T1000 (cell line): Measurements from ENCODE around the gene PLAU.
"Not testable (repeated sequence)": the region's sequence is repeated elsewhere in the genome, so short reads cannot be mapped to it uniquely, and the experiment has no call there.

Source experiments
- DNase-seq: peaks from one replicate; lab custom pipeline; 2025; ENCODE audit warnings: mixed read lengths; lab: John Stamatoyannopoulos, UW

The PLAU gene

GRCh38 chr10:73922007-73922863 is 11.3 kb downstream of the PLAU start:
- DNase-seq = no peak

DNA sequence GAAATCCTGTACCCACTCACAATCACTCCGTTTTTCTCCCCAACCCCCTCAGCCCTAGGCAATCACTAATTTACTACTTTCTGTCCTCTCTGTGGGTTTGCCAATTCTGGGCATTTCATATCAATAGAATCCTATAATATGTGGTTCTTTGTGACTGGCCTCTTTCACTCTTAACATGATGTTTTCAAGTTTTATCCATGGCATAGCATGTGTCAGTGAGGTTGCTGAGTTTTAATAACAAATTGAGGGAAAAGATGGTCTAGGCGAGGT is 11.9 kb downstream of the PLAU start:
- no peak for DNase-seq

- no peak for DNase-seq
Measured at GRCh38 chr10:73923935-73924598, 13.1 kb downstream of the PLAU start.

- no peak for DNase-seq
Measured at GRCh38 chr10:73924935-73925334, 14.0 kb downstream of the PLAU start.

DNA sequence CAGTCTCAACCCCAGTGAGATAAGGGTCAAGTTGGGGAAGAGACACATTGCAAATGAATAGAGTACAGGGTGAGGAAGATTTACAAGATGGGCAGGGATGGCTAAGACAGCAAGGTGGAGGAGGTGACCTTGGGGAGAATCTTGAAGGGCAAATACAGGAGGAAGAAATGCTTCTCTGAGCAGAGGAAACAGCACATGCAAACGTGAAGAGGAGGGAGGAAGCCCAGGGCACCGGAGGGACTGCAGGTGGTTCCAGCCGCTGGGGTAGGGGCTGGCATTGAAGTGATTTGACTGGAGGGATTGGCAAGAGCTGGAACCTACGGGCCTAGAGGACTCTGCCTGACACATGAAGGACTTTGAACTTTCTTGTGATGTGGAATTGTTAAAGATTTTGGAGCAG is 14.6 kb downstream of the PLAU start:
- no peak for DNase-seq

- no peak for DNase-seq
Measured at GRCh38 chr10:73926152-73926764, 15.3 kb downstream of the PLAU start.

GRCh38 chr10:73930630-73931327 is 19.8 kb downstream of the PLAU start:
- not testable (repeated sequence) for DNase-seq

DNA sequence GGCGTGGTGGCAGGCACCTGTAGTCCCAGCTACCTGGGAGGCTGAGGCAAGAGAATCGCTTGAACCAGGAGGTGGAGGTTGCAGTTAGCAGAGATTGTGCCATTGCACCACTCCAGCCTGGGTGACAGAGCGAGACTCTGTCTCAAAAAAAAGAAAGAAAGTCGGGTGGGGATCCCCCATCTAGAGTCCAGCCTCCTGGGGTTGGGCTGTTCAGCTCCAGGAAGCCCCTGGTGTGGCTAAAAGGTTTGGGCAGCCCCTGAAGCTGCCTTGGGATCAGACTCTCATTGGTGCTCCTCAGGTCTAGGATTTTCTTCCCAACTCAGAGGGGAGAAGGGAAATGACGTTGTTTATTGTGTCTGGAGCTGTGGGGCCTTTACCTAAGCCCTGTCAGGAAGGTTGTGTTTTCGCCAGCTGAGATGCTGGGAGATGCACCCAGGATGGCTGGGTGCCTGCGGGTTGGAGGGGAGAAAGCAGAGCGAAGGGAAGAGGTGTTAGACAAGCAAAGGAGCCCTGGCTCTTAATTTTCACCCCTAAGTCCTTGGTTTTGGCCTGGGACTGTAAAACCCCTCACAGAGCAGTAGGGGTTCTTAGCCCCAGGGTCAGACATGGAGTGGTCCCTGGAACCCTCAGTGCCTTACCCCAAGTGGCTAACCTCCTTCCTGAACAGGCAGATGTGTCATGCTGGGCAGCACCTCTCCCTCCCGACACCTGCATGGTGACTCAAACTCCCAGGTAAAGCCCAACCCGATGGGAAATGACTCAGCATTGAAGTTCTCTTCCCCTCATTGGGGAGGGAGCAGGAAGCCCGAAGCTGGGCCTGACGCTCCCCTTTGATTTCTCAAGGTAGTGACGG is 21.1 kb downstream of the PLAU start:
- no peak for DNase-seq

DNA sequence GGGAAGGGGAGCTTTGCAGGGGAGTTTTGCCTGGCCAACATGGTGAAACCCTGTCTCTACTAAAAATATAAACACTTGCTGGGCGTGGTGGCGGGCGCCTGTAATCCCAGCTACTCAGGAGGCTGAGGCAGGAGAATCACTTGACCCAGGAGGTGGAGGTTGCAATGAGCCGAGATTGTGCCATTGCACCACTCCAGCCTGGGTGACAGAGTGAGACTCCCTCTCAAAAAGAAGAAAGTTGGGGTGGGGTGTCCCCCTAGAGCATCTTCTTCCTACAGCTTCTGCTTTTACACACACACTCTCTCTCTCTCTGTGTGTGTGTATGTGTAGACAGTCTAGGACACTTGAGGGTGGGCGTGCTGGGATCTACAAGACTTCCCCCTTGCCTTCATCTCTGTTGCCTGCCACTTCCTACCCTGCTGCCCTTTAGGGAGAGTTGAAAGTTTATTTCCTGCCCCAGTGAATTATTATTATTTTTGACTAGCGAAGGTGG is 21.7 kb downstream of the PLAU start:
- DNase-seq = no peak

GRCh38 chr10:73934074-73934473 is 23.1 kb downstream of the PLAU start:
- DNase-seq = no peak

GRCh38 chr10:73935895-73936294 is 25.0 kb downstream of the PLAU start:
- DNase-seq = no peak

DNA sequence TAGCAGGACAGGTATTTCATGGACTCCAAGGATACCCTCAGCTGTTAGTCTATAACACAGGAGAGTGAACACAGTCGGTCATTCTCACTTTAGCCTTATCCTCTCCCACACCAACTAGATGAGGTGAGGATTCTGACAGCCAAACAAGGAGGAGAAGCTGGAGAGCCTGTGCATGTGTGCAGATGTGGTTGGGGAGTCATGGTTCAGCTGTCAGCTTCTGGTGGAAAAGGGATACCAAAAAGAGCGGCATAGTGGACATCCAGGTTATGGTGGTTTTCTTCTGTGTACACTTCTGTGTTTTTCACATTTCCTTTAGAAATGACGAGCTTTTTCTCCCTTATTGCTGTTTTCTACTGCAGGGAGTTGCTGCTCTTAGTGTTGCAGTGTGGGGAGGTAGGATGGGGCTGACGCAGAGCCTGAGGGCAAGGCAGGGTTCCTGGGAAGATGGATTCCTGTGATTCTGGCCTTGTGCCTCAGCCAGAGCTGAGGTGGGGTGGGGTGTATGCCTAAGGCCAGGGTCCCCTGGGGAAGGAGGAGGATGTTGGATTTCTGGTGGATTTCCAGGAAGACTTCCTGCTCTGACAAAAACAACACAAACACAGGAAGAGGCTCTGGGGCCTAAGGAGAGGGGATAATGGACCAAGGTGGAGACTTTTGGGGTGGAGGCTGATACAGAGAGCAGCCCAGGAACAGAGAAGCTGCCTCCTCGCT is 26.6 kb downstream of the PLAU start:
- peak; percentile 48 for DNase-seq

DNA sequence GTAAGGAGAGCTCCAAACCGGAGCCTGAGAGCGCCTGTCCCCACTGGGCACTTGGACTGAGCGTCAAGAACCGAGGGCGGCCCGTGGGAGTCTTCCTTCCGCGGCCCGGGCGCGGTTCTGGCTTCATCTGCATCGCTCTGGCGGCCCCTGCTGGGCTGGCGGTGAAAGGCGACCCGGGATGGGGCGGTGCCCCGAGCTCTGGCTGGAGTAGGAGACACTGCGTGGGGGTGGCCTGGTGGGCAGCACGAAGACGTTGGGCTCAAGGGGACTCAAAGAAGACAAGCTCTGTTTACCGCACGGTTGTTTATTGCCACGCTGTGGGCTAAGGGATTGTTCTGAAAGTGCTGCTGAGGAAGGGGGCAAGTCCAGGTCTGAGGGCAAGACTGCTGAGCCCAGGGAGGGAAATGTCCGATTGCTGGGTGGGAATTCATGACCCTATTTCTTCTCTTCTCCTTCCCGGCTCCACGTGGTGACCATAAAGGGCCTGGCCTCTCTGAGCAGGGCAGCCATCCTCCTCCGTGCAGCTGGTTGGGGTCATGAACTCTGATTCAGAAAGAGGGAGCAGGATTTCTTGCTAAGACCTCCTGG is 29.8 kb downstream of the PLAU start:
- peak; percentile 79 for DNase-seq

GRCh38 chr10:73941300-73941699 is 30.4 kb downstream of the PLAU start:
- no peak for DNase-seq

GRCh38 chr10:73944356-73945100 is 33.6 kb downstream of the PLAU start:
- DNase-seq = no peak

DNA sequence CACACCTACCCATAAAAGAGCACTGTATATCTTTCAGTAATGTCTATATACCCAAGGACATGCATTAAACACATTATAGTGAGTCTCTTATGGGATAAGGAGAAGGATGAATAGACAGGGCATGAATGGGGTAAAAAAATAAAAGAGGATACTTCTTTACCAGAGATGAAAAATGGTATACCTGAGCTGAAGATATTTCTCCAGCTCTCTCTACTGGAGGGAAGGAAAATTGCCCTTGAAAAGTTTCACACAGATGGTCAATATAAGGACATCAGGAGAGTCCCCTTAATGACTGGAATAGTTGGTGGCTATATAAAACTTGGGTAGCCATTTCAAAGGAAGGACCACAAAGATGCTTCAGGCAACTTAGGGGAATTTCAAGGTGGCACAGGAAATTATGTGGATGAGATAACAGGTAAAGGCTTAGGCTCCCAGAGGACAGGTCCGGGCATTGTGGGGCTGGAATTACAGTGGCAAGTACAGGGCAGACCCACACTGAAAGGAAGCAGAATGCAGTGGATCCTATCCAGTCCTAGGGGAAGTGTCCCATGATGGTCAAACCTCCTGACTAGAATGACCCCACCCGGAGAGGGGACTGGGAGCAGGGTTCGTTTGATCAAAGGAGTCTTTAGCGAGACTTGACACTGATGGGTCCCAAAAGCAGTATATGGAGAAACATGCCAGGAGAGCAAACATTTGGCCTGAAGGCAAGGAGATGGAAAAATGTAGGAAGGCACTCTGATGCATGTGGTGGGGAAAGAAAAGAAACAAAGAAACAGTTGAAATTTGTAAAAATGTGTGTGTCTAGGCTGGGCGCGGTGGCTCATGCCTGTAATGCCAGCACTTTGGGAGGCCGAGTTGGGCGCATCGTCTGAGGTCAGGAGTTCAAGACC is 35.6 kb downstream of the PLAU start:
- no peak for DNase-seq

GRCh38 chr10:73948947-73949633 is 38.2 kb downstream of the PLAU start:
- DNase-seq = no peak
